ENCODE data around the gene DIAPH2.

DNA sequence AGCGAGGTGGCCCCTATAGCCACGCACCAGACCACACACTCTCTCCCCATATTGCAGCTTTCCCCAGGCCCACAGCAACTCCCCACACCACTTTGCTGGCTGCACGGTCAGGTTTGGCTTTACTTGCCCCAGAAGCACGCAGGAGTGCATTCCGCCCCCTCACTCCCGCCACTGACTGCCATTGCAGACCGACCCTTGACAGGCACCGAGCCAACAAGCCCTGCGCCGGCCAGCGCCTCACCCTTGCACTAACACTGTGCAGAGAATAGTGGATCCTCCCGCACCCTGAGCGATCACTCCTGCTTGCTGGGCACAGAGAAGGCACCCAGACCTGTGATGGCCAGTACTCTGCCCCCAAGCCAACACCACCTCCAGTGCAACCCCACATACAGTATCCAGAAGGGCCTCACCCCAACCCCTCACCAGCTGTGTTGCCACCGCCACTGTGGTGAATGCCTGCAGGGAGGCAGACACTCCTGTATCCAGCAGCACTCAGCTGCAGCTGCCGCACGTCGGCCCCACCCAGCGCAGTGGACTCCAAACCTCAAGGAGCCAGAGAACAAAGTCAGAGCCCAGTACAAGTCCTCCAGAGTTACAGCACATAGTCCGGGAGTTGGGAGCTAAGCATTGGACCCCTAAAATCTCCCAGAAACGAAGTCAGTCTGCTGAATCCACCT lies 28.6 kb upstream of the DIAPH2 start:
- TF ChIP-seq, protein P1, sequence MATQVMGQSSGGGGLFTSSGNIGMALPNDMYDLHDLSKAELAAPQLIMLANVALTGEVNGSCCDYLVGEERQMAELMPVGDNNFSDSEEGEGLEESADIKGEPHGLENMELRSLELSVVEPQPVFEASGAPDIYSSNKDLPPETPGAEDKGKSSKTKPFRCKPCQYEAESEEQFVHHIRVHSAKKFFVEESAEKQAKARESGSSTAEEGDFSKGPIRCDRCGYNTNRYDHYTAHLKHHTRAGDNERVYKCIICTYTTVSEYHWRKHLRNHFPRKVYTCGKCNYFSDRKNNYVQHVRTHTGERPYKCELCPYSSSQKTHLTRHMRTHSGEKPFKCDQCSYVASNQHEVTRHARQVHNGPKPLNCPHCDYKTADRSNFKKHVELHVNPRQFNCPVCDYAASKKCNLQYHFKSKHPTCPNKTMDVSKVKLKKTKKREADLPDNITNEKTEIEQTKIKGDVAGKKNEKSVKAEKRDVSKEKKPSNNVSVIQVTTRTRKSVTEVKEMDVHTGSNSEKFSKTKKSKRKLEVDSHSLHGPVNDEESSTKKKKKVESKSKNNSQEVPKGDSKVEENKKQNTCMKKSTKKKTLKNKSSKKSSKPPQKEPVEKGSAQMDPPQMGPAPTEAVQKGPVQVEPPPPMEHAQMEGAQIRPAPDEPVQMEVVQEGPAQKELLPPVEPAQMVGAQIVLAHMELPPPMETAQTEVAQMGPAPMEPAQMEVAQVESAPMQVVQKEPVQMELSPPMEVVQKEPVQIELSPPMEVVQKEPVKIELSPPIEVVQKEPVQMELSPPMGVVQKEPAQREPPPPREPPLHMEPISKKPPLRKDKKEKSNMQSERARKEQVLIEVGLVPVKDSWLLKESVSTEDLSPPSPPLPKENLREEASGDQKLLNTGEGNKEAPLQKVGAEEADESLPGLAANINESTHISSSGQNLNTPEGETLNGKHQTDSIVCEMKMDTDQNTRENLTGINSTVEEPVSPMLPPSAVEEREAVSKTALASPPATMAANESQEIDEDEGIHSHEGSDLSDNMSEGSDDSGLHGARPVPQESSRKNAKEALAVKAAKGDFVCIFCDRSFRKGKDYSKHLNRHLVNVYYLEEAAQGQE (IDR thresholded peaks at IDR 0.05; ENCODE audit: low read depth): no peak
- TF ChIP-seq POLR2AphosphoS5 (IDR thresholded peaks at IDR 0.05; ENCODE audit: low read depth, low read length) (no peak), EZH2 (IDR thresholded peaks at IDR 0.05) (no peak), POLR2A (IDR thresholded peaks at IDR 0.05; ENCODE audit: borderline replicate concordance, extremely low read depth, insufficient read depth, insufficient read length) (no peak)
- TF ChIP-seq, protein P2, sequence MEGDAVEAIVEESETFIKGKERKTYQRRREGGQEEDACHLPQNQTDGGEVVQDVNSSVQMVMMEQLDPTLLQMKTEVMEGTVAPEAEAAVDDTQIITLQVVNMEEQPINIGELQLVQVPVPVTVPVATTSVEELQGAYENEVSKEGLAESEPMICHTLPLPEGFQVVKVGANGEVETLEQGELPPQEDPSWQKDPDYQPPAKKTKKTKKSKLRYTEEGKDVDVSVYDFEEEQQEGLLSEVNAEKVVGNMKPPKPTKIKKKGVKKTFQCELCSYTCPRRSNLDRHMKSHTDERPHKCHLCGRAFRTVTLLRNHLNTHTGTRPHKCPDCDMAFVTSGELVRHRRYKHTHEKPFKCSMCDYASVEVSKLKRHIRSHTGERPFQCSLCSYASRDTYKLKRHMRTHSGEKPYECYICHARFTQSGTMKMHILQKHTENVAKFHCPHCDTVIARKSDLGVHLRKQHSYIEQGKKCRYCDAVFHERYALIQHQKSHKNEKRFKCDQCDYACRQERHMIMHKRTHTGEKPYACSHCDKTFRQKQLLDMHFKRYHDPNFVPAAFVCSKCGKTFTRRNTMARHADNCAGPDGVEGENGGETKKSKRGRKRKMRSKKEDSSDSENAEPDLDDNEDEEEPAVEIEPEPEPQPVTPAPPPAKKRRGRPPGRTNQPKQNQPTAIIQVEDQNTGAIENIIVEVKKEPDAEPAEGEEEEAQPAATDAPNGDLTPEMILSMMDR (IDR thresholded peaks at IDR 0.05 in 2 of 3, conservative IDR thresholded peaks at IDR 0.05 in 1 of 3; ENCODE audit: borderline replicate concordance in 1 of 3, insufficient read depth in 1 of 3, low read depth in 2 of 3, low read length in 2 of 3): no peak
- TF ChIP-seq, protein P3, sequence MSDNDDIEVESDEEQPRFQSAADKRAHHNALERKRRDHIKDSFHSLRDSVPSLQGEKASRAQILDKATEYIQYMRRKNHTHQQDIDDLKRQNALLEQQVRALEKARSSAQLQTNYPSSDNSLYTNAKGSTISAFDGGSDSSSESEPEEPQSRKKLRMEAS (IDR thresholded peaks at IDR 0.05): no peak

Data from HCT116 (cell line).